OCI-LY7 (cell line): ENCODE results near the gene ZNRF3. TPM values are rescaled to one million over a fixed set of nuclear protein-coding genes. Genes with fewer than 3 reads are reported as not detected.

Source experiments
- BruUV-seq: library from RNA; stranded (reverse); fragments of 400-500 nt; replicated peaks from 2 replicates; lab custom pipeline; 2021; lab: Mats Ljungman, UMichigan
- CTCF ChIA-PET: fragments of 300-600 bp; sonication (Branson Sonifier 250); formaldehyde crosslinking; loops from one replicate; lab custom pipeline; 2022; ENCODE audit warnings: antibody characterized with exemption; ENCODE audit not compliant: unreplicated experiment; lab: Charles Lee
- POLR2A ChIA-PET: fragments of 300-600 bp; sonication (Branson Sonifier 250); formaldehyde crosslinking; loops from one replicate; lab custom pipeline; 2022; ENCODE audit warnings: antibody characterized with exemption; lab: Charles Lee
- DNase-seq: peaks from one replicate; pipeline ENCODE4 v3.0.0-alpha.2; 2015; ENCODE audit warnings: low spot score
- H2AFZ ChIP-seq: fragments of 200-600 bp; sonication (generic), shearing (Covaris generic); 2 replicates; pipeline ENCODE4 v1.6.1; 2014; ENCODE audit warnings: mild to moderate bottlenecking, antibody characterized with exemption, low read length, moderate library complexity
- H3K27ac ChIP-seq: fragments of 200-600 bp; sonication (generic); 2 replicates; pipeline ENCODE4 v1.5.1; 2014; ENCODE audit warnings: mixed run types, low read depth, mild to moderate bottlenecking, moderate library complexity, low read length, inconsistent platforms; ENCODE audit not compliant: poor library complexity, severe bottlenecking
- H3K36me3 ChIP-seq: fragments of 200-600 bp; sonication (generic); 2 replicates; pipeline ENCODE4 v1.6.1; 2014; ENCODE audit warnings: mild to moderate bottlenecking, antibody characterized with exemption, low read length, moderate library complexity, mixed read lengths; ENCODE audit not compliant: insufficient read depth
- H3K4me1 ChIP-seq: fragments of 200-600 bp; sonication (generic); 2 replicates; pipeline ENCODE4 v1.5.1; 2014; ENCODE audit warnings: mild to moderate bottlenecking, low read length; ENCODE audit not compliant: insufficient read depth, poor library complexity, severe bottlenecking
- H3K4me2 ChIP-seq: fragments of 200-600 bp; sonication (generic); 2 replicates; pipeline ENCODE4 v1.6.1; 2014; ENCODE audit warnings: mild to moderate bottlenecking, low read length
- H3K4me3 ChIP-seq: fragments of 200-600 bp; sonication (generic); 2 replicates; pipeline ENCODE4 v1.5.1; 2014; ENCODE audit warnings: mild to moderate bottlenecking, low read depth, low read length; ENCODE audit not compliant: poor library complexity, severe bottlenecking
- H3K79me2 ChIP-seq: fragments of 200-600 bp; sonication (generic); 2 replicates; pipeline ENCODE4 v1.6.1; 2016; ENCODE audit warnings: low read depth, mild to moderate bottlenecking, low read length, moderate library complexity, mixed read lengths; ENCODE audit not compliant: insufficient read depth
- H3K9me2 ChIP-seq: fragments of 200-600 bp; sonication (generic); 2 replicates; pipeline ENCODE4 v1.6.1; 2016; ENCODE audit warnings: mild to moderate bottlenecking, low read length, mixed read lengths; ENCODE audit not compliant: insufficient read depth
- H3K9me3 ChIP-seq: fragments of 200-600 bp; sonication (generic); 2 replicates; pipeline ENCODE4 v1.6.1; 2014; ENCODE audit warnings: mild to moderate bottlenecking, mixed run types, low read length, mixed read lengths
- H4K20me1 ChIP-seq: fragments of 200-600 bp; sonication (generic); 2 replicates; pipeline ENCODE4 v1.6.1; 2014; ENCODE audit warnings: mild to moderate bottlenecking, antibody characterized with exemption, low read length, moderate library complexity, mixed read lengths; ENCODE audit not compliant: insufficient read depth
- EZH2phosphoT487 ChIP-seq: fragments of 200-600 bp; sonication (generic); IDR thresholded peaks from 2 replicates; pipeline ENCODE4 v1.6.1; 2018; ENCODE audit warnings: low read depth, borderline replicate concordance, mild to moderate bottlenecking, mixed run types, antibody characterized with exemption, low read length, moderate library complexity, mixed read lengths
- intact Hi-C: fragments of 100-400 bp; cut with micrococcal nuclease; formaldehyde crosslinking; loops from one replicate; pipeline ENCODE4 v1.10.0; 2022; ENCODE audit not compliant: unreplicated experiment
- total RNA-seq, 2 experiments: library from RNA; depleted of rRNA in 1 of 2; stranded (reverse); fragments of >200 nt in 1 of 2; shearing (Covaris generic) in 1 of 2; gene quantifications; 2 replicates each; pipeline ENCODE4 v1.2.3, GENCODE V29; 2014 to 2022
- TF ChIP-seq, protein P1 (sequence below): fragments of 200-600 bp; sonication (generic); conservative IDR thresholded peaks from 2 replicates; pipeline ENCODE4 v1.5.1; 2014; ENCODE audit warnings: mild to moderate bottlenecking, antibody characterized with exemption, low read length, moderate library complexity, mixed read lengths

Gene ZNRF3
- total RNA-seq, 2 experiments from 2014 or later, result 3.6 to 3.9 TPM

DNA sequence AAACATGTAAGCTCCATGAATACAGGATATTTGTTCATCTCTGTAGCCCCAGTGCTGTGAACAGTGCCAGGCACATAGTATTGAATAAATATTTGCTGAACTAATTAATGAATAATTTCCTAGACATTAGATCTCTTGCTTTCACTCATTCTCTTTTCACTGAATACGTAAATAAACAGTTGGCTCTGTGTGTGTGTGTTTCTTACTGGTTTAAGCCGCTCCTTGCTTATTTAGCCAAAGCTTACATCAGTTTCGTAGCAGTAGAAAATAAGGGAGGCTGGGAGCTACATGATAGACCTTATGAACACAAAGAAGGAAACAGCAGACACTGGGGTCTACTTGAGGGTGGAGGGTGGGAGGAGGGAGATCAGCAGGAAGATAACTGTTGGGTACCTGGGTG lies 206.7 kb downstream of the ZNRF3 start:
- Histone ChIP-seq H3K4me3 (no peak overlapping the region), H2AFZ (no peak overlapping the region), H3K27ac (no peak overlapping the region), H3K4me1 (no peaks in the 10 kb centered on the region), H3K79me2 (no peaks in the 10 kb centered on the region), H3K36me3 (no peaks in the 10 kb centered on the region), H3K9me3 (no peaks in the 10 kb centered on the region), H3K9me2 (no peaks in the 10 kb centered on the region), H4K20me1 (no peaks in the 10 kb centered on the region; the same call in 1 of the 2 replicates), H3K4me2 (no peak overlapping the region)
- intact Hi-C loops, result no loop called here
- TF ChIP-seq EZH2phosphoT487, result no peak
- TF ChIP-seq, protein P1, sequence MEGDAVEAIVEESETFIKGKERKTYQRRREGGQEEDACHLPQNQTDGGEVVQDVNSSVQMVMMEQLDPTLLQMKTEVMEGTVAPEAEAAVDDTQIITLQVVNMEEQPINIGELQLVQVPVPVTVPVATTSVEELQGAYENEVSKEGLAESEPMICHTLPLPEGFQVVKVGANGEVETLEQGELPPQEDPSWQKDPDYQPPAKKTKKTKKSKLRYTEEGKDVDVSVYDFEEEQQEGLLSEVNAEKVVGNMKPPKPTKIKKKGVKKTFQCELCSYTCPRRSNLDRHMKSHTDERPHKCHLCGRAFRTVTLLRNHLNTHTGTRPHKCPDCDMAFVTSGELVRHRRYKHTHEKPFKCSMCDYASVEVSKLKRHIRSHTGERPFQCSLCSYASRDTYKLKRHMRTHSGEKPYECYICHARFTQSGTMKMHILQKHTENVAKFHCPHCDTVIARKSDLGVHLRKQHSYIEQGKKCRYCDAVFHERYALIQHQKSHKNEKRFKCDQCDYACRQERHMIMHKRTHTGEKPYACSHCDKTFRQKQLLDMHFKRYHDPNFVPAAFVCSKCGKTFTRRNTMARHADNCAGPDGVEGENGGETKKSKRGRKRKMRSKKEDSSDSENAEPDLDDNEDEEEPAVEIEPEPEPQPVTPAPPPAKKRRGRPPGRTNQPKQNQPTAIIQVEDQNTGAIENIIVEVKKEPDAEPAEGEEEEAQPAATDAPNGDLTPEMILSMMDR, result no peak
- CTCF ChIA-PET, result interaction anchor here (0.5 kb wide), 1 partner anchor 1852 kb away, joined by 3 read pairs; no protein-coding TSS in a partner anchor
- no TSS peak for BruUV-seq
- POLR2A ChIA-PET, result no interaction called here
- DNase-seq, result no peak

DNA sequence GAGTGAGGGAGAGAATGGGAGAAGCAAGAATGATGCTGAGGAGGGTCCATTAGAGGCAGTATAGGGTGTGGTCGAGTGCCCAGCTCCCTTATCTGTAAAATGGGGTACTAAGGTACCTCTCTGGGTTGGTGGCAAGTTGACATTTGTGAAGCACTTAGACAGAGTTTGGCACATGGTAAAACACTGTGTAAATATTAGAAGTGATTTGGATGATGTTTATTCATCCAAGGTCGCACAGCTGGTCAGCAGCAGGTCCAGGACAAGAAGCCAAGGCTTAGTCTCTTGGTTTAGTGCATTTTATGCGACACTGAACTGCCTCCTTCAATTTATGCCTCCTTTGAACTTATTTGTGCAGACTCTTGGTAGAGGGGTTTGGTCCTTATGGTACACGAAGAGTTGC lies 208.9 kb downstream of the ZNRF3 start:
- POLR2A ChIA-PET, result no interaction called here
- H2AFZ ChIP-seq, result no peak overlapping the region
- H3K27ac ChIP-seq, result no peak overlapping the region
- no peaks in the 10 kb centered on the region for H3K4me1 ChIP-seq
- no peak overlapping the region for H3K4me3 ChIP-seq
- intact Hi-C loops, result no loop called here
- BruUV-seq, result no TSS peak
- H4K20me1 ChIP-seq, result no peaks in the 10 kb centered on the region; the same call in 1 of the 2 replicates
- H3K9me3 ChIP-seq, result no peaks in the 10 kb centered on the region
- H3K9me2 ChIP-seq, result no peaks in the 10 kb centered on the region
- no peaks in the 10 kb centered on the region for H3K79me2 ChIP-seq
- no peak overlapping the region for H3K4me2 ChIP-seq
- TF ChIP-seq EZH2phosphoT487, result no peak
- TF ChIP-seq, protein P1, result no peak
- no peak for DNase-seq
- CTCF ChIA-PET, result no interaction called here
- H3K36me3 ChIP-seq, result no peaks in the 10 kb centered on the region

DNA sequence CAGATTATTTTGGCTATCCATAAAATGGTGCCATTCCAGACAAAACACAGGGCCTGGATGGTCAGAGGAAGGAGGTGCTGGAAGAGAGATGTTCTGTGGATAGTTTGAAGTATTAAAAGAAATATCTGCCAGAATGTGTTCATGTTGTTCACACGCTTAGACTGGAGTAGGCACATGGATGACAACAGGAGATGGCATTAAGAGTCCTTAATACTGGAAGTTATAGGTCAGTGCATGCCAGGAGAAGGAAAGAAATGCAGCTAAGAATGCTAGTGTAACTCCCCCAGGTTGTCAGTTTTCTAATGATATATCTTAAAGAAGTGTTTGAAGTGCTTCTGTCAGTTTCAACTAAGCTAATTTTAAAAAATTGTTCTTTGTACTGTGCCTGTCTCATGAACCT lies 209.7 kb downstream of the ZNRF3 start:
- Histone ChIP-seq H3K9me3 (no peaks in the 10 kb centered on the region), H3K4me3 (no peak overlapping the region), H3K4me1 (no peaks in the 10 kb centered on the region), H3K9me2 (no peaks in the 10 kb centered on the region), H4K20me1 (no peaks in the 10 kb centered on the region; the same call in 1 of the 2 replicates), H3K36me3 (no peaks in the 10 kb centered on the region), H3K4me2 (no peak overlapping the region), H3K27ac (no peak overlapping the region), H2AFZ (no peak overlapping the region), H3K79me2 (no peaks in the 10 kb centered on the region)
- intact Hi-C loops, result no loop called here
- DNase-seq, result no peak
- ChIA-PET POLR2A (no interaction called here), CTCF (no interaction called here)
- BruUV-seq, result no TSS peak
- TF ChIP-seq, protein P1, result no peak
- no peak for TF ChIP-seq EZH2phosphoT487
